Measurements from ENCODE around the gene TMEM30A. TPM values are rescaled to one million over a fixed set of nuclear protein-coding genes. Genes with fewer than 3 reads are reported as not detected.

Gene TMEM30A
- total and polyA plus RNA-seq, 3 donors from 2014 or later, result 52.7 to 57.4 (median 53.8) TPM

GRCh38 chr6:75291331-75291730, 6.7 kb upstream of the TMEM30A start:
- intact Hi-C loops (cut with DNase I; ENCODE audit: low total_unique reads), result no loop called here
- no peak overlapping the region for H3K27ac ChIP-seq

GRCh38 chr6:75290136-75290945, 5.7 kb upstream of the TMEM30A start:
- 55 to 67% methylated on average over 7 of the region's 7 CpGs for whole genome bisulfite sequencing, 2 donors
- TF ChIP-seq CTCF (IDR thresholded peaks at IDR 0.05), result no peak
- no peak for TF ChIP-seq POLR2A (IDR thresholded peaks at IDR 0.05)
- Histone ChIP-seq H3K36me3 (ENCODE audit: low read depth, missing control alignments) (no peaks in the 10 kb centered on the region), H3K27ac (no peak overlapping the region), H3K9me3 (no peaks in the 10 kb centered on the region), H3K4me1 (no peaks in the 10 kb centered on the region), H3K4me3 (no peak overlapping the region), H3K27me3 (no peaks in the 10 kb centered on the region)
- DNase-seq, result no peak
- intact Hi-C loops (cut with DNase I; ENCODE audit: low total_unique reads), result no loop called here

More at GRCh38 chr6:75291331-75291730, 6.7 kb upstream of the TMEM30A start:
- WGBS, 2 donors, result 73 to 88% methylated on average over 2 of the region's 2 CpGs
- TF ChIP-seq POLR2A (IDR thresholded peaks at IDR 0.05), result no peak
- no peak for TF ChIP-seq CTCF (IDR thresholded peaks at IDR 0.05)
- Histone ChIP-seq H3K4me3 (no peak overlapping the region), H3K9me3 (no peaks in the 10 kb centered on the region), H3K4me1 (no peaks in the 10 kb centered on the region), H3K36me3 (ENCODE audit: low read depth, missing control alignments) (no peaks in the 10 kb centered on the region), H3K27me3 (no peaks in the 10 kb centered on the region)
- DNase-seq, result no peak

- H3K36me3 ChIP-seq (ENCODE audit: low read depth, missing control alignments), result no peaks in the 10 kb centered on the region
- no peaks in the 10 kb centered on the region for H3K4me1 ChIP-seq
- intact Hi-C loops (cut with DNase I; ENCODE audit: low total_unique reads), result no loop called here
- no peak overlapping the region for H3K4me3 ChIP-seq
- no peaks in the 10 kb centered on the region for H3K27me3 ChIP-seq
- DNase-seq, result no peak
- WGBS, 2 donors, result 90 to 100% methylated on average over 1 of the region's 1 CpG
- no peak for TF ChIP-seq POLR2A (IDR thresholded peaks at IDR 0.05)
- TF ChIP-seq CTCF (IDR thresholded peaks at IDR 0.05), result no peak
- no peak overlapping the region for H3K27ac ChIP-seq
- no peaks in the 10 kb centered on the region for H3K9me3 ChIP-seq
Observed at GRCh38 chr6:75288023-75288422, 3.4 kb upstream of the TMEM30A start.

GRCh38 chr6:75287424-75287823, 2.8 kb upstream of the TMEM30A start:
- Histone ChIP-seq H3K4me1 (peaks cover 5% of the 10 kb centered on the region), H3K4me3 (no peak overlapping the region), H3K9me3 (no peaks in the 10 kb centered on the region), H3K36me3 (ENCODE audit: low read depth, missing control alignments) (no peaks in the 10 kb centered on the region), H3K27me3 (no peaks in the 10 kb centered on the region), H3K27ac (no peak overlapping the region)
- WGBS, 2 donors, result 92 to 97% methylated on average over 1 of the region's 1 CpG
- intact Hi-C loops (cut with DNase I; ENCODE audit: low total_unique reads), result no loop called here
- DNase-seq, result no peak
- TF ChIP-seq CTCF (IDR thresholded peaks at IDR 0.05), result no peak
- TF ChIP-seq POLR2A (IDR thresholded peaks at IDR 0.05), result no peak

GRCh38 chr6:75286955-75287354, 2.4 kb upstream of the TMEM30A start:
- Histone ChIP-seq H3K36me3 (ENCODE audit: low read depth, missing control alignments) (no peaks in the 10 kb centered on the region), H3K9me3 (no peaks in the 10 kb centered on the region), H3K27ac (no peak overlapping the region), H3K4me1 (peaks cover 8% of the 10 kb centered on the region), H3K4me3 (no peak overlapping the region), H3K27me3 (no peaks in the 10 kb centered on the region)
- TF ChIP-seq POLR2A (IDR thresholded peaks at IDR 0.05) (no peak), CTCF (IDR thresholded peaks at IDR 0.05) (no peak)
- intact Hi-C loops (cut with DNase I; ENCODE audit: low total_unique reads), result no loop called here
- DNase-seq, result no peak
- WGBS, 2 donors, result 84 to 86% methylated on average over 2 of the region's 2 CpGs

All from testis (tissue), 3 donors.